Measurements from ENCODE around the gene B4GALT6. TPM values are rescaled to one million over a fixed set of nuclear protein-coding genes. Genes with fewer than 3 reads are reported as not detected.
A peak's percentile ranks its signal among the peaks of the same experiment; 100 is the strongest.

Gene B4GALT6
- total and polyA plus RNA-seq, 9 of the 15 experiments (the other 6 are each of a cell fraction or from before 2014, with no cell fraction given): 0.03 to 0.27 (median 0.08) TPM

GRCh38 chr18:31702449-31702848 lies 18.1 kb upstream of the B4GALT6 start (continued):
- TF ChIP-seq, protein P1, sequence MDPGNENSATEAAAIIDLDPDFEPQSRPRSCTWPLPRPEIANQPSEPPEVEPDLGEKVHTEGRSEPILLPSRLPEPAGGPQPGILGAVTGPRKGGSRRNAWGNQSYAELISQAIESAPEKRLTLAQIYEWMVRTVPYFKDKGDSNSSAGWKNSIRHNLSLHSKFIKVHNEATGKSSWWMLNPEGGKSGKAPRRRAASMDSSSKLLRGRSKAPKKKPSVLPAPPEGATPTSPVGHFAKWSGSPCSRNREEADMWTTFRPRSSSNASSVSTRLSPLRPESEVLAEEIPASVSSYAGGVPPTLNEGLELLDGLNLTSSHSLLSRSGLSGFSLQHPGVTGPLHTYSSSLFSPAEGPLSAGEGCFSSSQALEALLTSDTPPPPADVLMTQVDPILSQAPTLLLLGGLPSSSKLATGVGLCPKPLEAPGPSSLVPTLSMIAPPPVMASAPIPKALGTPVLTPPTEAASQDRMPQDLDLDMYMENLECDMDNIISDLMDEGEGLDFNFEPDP (CRISPR knock-in tag; IDR thresholded peaks at IDR 0.05): no peak
- no peak for TF ChIP-seq ZNF431 (CRISPR knock-in tag; IDR thresholded peaks at IDR 0.05)
- TF ChIP-seq CBFA2T2 (conservative IDR thresholded peaks at IDR 0.05): peak; percentile 44
- no peak for TF ChIP-seq TCF7 (IDR thresholded peaks at IDR 0.05; ENCODE audit: borderline replicate concordance)
- TF ChIP-seq, protein P2, sequence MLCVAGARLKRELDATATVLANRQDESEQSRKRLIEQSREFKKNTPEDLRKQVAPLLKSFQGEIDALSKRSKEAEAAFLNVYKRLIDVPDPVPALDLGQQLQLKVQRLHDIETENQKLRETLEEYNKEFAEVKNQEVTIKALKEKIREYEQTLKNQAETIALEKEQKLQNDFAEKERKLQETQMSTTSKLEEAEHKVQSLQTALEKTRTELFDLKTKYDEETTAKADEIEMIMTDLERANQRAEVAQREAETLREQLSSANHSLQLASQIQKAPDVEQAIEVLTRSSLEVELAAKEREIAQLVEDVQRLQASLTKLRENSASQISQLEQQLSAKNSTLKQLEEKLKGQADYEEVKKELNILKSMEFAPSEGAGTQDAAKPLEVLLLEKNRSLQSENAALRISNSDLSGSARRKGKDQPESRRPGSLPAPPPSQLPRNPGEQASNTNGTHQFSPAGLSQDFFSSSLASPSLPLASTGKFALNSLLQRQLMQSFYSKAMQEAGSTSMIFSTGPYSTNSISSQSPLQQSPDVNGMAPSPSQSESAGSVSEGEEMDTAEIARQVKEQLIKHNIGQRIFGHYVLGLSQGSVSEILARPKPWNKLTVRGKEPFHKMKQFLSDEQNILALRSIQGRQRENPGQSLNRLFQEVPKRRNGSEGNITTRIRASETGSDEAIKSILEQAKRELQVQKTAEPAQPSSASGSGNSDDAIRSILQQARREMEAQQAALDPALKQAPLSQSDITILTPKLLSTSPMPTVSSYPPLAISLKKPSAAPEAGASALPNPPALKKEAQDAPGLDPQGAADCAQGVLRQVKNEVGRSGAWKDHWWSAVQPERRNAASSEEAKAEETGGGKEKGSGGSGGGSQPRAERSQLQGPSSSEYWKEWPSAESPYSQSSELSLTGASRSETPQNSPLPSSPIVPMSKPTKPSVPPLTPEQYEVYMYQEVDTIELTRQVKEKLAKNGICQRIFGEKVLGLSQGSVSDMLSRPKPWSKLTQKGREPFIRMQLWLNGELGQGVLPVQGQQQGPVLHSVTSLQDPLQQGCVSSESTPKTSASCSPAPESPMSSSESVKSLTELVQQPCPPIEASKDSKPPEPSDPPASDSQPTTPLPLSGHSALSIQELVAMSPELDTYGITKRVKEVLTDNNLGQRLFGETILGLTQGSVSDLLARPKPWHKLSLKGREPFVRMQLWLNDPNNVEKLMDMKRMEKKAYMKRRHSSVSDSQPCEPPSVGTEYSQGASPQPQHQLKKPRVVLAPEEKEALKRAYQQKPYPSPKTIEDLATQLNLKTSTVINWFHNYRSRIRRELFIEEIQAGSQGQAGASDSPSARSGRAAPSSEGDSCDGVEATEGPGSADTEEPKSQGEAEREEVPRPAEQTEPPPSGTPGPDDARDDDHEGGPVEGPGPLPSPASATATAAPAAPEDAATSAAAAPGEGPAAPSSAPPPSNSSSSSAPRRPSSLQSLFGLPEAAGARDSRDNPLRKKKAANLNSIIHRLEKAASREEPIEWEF (CRISPR knock-in tag; IDR thresholded peaks at IDR 0.05): no peak
- no peak for TF ChIP-seq ZFP36 (IDR thresholded peaks at IDR 0.05; ENCODE audit: low read depth, low read length, partially characterized antibody)
- no peak for TF ChIP-seq SREBF2 (CRISPR knock-in tag; IDR thresholded peaks at IDR 0.05)
- no peak for TF ChIP-seq RNF219 (CRISPR knock-in tag; IDR thresholded peaks at IDR 0.05)
- no peak for TF ChIP-seq SLC30A9 (CRISPR knock-in tag; IDR thresholded peaks at IDR 0.05)
- TF ChIP-seq, protein P3, sequence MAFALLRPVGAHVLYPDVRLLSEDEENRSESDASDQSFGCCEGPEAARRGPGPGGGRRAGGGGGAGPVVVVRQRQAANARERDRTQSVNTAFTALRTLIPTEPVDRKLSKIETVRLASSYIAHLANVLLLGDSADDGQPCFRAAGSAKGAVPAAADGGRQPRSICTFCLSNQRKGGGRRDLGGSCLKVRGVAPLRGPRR (CRISPR knock-in tag; IDR thresholded peaks at IDR 0.05): no peak
- peak; percentile 62; the same call in 1 of the 2 replicates for TF ChIP-seq SMARCA4 (IDR thresholded peaks at IDR 0.05)
- no peak for TF ChIP-seq FUS (optimal IDR thresholded peaks at IDR 0.05; ENCODE audit: low read depth, low read length)
